HepG2 (cell line): ENCODE measurements around the gene PSPH. TPM values are rescaled to one million over a fixed set of nuclear protein-coding genes. Genes with fewer than 3 reads are reported as not detected.

ENCODE experiments used
- ATAC-seq: fragments of 200-7000 bp; cut with Tn5 transposase; 3 replicates; pipeline ENCODE4 v1.9.1; 2020; ENCODE audit warnings: mild to moderate bottlenecking, moderate library complexity
- BruUV-seq: library from RNA; stranded (reverse); fragments of 400-500 nt; replicated peaks from 2 replicates; lab custom pipeline; 2021; lab: Mats Ljungman, UMichigan
- CTCF ChIA-PET: fragments of 300-600 bp; formaldehyde crosslinking; extraction: SDS; loops from one replicate; lab custom pipeline; 2021; ENCODE audit warnings: low total read pairs, inconsistent platforms, low intra/inter-chr PET ratio; lab: Yijun Ruan, JAX
- POLR2A ChIA-PET: fragments of 350-600 bp; sonication (Branson Sonifier 250); formaldehyde crosslinking; loops from one replicate; lab custom pipeline; 2020; ENCODE audit warnings: antibody characterized with exemption, inconsistent platforms; lab: Yijun Ruan, JAX
- DNase-seq: peaks from one replicate; pipeline ENCODE4 v3.0.0-alpha.2; 2015; ENCODE audit warnings: low spot score
- FAIRE-seq: peaks from 3 replicates; lab custom pipeline; 2011; peaks lifted over from hg19 to GRCh38; lab: Jason Lieb, UNC
- H2AFZ ChIP-seq: one replicate; pipeline ENCODE4 v1.6.1; 2011; ENCODE audit warnings: low read length, inconsistent platforms
- H3K27ac ChIP-seq: fragments of 300-600 bp; 3 replicates; pipeline ENCODE4 v1.8.0; 2011; ENCODE audit warnings: mixed run types, mild to moderate bottlenecking, mixed read lengths, low read length, inconsistent platforms; ENCODE audit not compliant: insufficient read depth; ENCODE audit errors: extremely low read length
- H3K27me3 ChIP-seq, 2 experiments: fragments of 200-600 bp in 1 of 2; 2 replicates in 1 of 2; 3 replicates in 1 of 2; pipeline versions ENCODE4 v1.6.0 to v1.8.0; 2011; ENCODE audit warnings: low read length in 2 of 2, mild to moderate bottlenecking in 2 of 2, moderate library complexity in 2 of 2, inconsistent platforms in 1 of 2; ENCODE audit not compliant: insufficient read depth in 2 of 2, control insufficient read depth in 1 of 2
- H3K36me3 ChIP-seq, 2 experiments: fragments of 200-600 bp in 1 of 2; replicated peaks in 1 of 2; 2 replicates in 1 of 2; 3 replicates in 1 of 2; pipeline versions ENCODE4 v1.5.1 to v1.8.0; 2011; ENCODE audit warnings: low read length in 2 of 2, inconsistent platforms in 1 of 2; ENCODE audit not compliant: insufficient read depth in 2 of 2, control insufficient read depth in 1 of 2
- H3K4me1 ChIP-seq: 2 replicates; pipeline ENCODE4 v1.5.1; 2012; ENCODE audit warnings: low read length, inconsistent platforms; ENCODE audit not compliant: insufficient read depth
- H3K4me2 ChIP-seq: 2 replicates; pipeline ENCODE4 v1.6.0; 2011; ENCODE audit warnings: low read depth, low read length, inconsistent platforms
- H3K4me3 ChIP-seq, 3 experiments: fragments of 200-600 bp in 1 of 3; sonication (generic), shearing (Covaris generic) in 1 of 3; replicated peaks in 1 of 3; 2 replicates each; pipeline ENCODE4 v1.5.1; 2011 to 2016; ENCODE audit warnings: low read length in 3 of 3, inconsistent platforms in 2 of 3, low read depth in 2 of 3, mild to moderate bottlenecking in 2 of 3, control low read depth in 1 of 3, mixed read lengths in 1 of 3; ENCODE audit not compliant: insufficient read depth in 1 of 3
- H3K79me2 ChIP-seq: one replicate; pipeline ENCODE4 v1.6.1; 2011; ENCODE audit warnings: low read length, inconsistent platforms; ENCODE audit not compliant: insufficient read depth
- H3K9ac ChIP-seq: 2 replicates; pipeline ENCODE4 v1.6.0; 2011; ENCODE audit warnings: mild to moderate bottlenecking, low read depth, low read length, inconsistent platforms; ENCODE audit not compliant: insufficient read depth
- H3K9me3 ChIP-seq: 2 replicates; pipeline ENCODE4 v1.5.1; 2012; ENCODE audit warnings: mild to moderate bottlenecking, low read length
- H4K20me1 ChIP-seq: 2 replicates; pipeline ENCODE4 v1.6.0; 2011; ENCODE audit warnings: inconsistent platforms, mild to moderate bottlenecking, low read length, moderate library complexity; ENCODE audit not compliant: insufficient read depth
- ARNT ChIP-seq: fragments of 450-650 bp; IDR thresholded peaks from 2 replicates; pipeline ENCODE4 v1.6.1; 2017
- BORCS8-MEF2B ChIP-seq: sonication (generic); formaldehyde crosslinking; IDR thresholded peaks from 2 replicates; pipeline ENCODE4 v1.8.0; 2022; ENCODE audit warnings: mild to moderate bottlenecking, missing genetic modification reagents
- NFATC3 ChIP-seq: sonication (generic); formaldehyde crosslinking; IDR thresholded peaks from 2 replicates; pipeline ENCODE4 v1.5.1; 2020; ENCODE audit warnings: mild to moderate bottlenecking, missing genetic modification reagents
- PTBP1 ChIP-seq: fragments of 200-400 bp; formaldehyde crosslinking; IDR thresholded peaks from 2 replicates; pipeline ENCODE4 v1.6.1; 2018; ENCODE audit warnings: low read length, low read depth; ENCODE audit not compliant: poor library complexity, severe bottlenecking
- RBFOX2 ChIP-seq: fragments of 200-400 bp; formaldehyde crosslinking; IDR thresholded peaks from 2 replicates; pipeline ENCODE4 v1.6.1; 2017; ENCODE audit warnings: low read depth, mild to moderate bottlenecking, low read length
- SATB2 ChIP-seq: sonication (generic); formaldehyde crosslinking; IDR thresholded peaks from 2 replicates; pipeline ENCODE4 v1.5.0; 2020; ENCODE audit warnings: missing genetic modification reagents
- SETDB1 ChIP-seq: sonication (generic); formaldehyde crosslinking; IDR thresholded peaks from 2 replicates; pipeline ENCODE4 v1.5.1; 2020; ENCODE audit warnings: missing genetic modification reagents, mild to moderate bottlenecking, borderline replicate concordance
- ZNF143 ChIP-seq: sonication (generic); formaldehyde crosslinking; IDR thresholded peaks from 2 replicates; pipeline ENCODE4 v1.4.0; 2020; ENCODE audit warnings: missing genetic modification reagents
- ZNF34 ChIP-seq: sonication (generic); formaldehyde crosslinking; IDR thresholded peaks from 2 replicates; pipeline ENCODE4 v1.4.0; 2020; ENCODE audit warnings: mild to moderate bottlenecking, missing genetic modification reagents, borderline replicate concordance
- ZNF350 ChIP-seq: sonication (generic); formaldehyde crosslinking; IDR thresholded peaks from 2 replicates; pipeline ENCODE4 v1.4.0; 2020; ENCODE audit warnings: mild to moderate bottlenecking, low read depth, missing genetic modification reagents, borderline replicate concordance
- ZNF367 ChIP-seq: sonication (generic); formaldehyde crosslinking; IDR thresholded peaks from 2 replicates; pipeline ENCODE4 v1.4.0; 2020; ENCODE audit warnings: missing genetic modification reagents, borderline replicate concordance
- ZNF614 ChIP-seq: IDR thresholded peaks from 2 replicates; pipeline ENCODE4 v1.6.1; 2018; ENCODE audit warnings: missing biosample characterization, missing genetic modification reagents, inconsistent platforms, borderline replicate concordance
- ZNF768 ChIP-seq: sonication (generic); formaldehyde crosslinking; IDR thresholded peaks from 2 replicates; pipeline ENCODE4 v1.4.0; 2020; ENCODE audit warnings: missing genetic modification reagents
- WGBS: methylation state at CpG from one replicate; pipeline ENCODE4 v1.1.6; 2017; ENCODE audit warnings: low lambda C conversion rate; 5-methylcytosine and 5-hydroxymethylcytosine counted together
- in situ Hi-C: cut with HindIII; loops from 2 replicates; pipeline ENCODE4 v1.10.0; 2017; ENCODE audit warnings: low pct_unique_long_range_greater_than_20kb; ENCODE audit not compliant: extremely low pct_ligation_motif_present
- intact Hi-C: fragments of 100-400 bp; cut with micrococcal nuclease; formaldehyde crosslinking; loops from one replicate; pipeline ENCODE4 v1.10.0; 2022; ENCODE audit not compliant: unreplicated experiment
- polyA plus RNA-seq, 8 experiments: library from polyadenylated mRNA; depleted of rRNA in 3 of 8; stranded (reverse) in 7 of 8; unstranded in 1 of 8; fragments of >200 nt; fragmentation: Illumina TruSeq in 4 of 8; extraction: Trizol in 4 of 8; gene quantifications; 2 replicates each; pipeline versions ENCODE4 v1.2.1 to v1.2.3, GENCODE V29; 2011 to 2016; ENCODE audit warnings: low read depth in 4 of 8, missing spikeins in 1 of 8, mixed read lengths in 1 of 8; ENCODE audit not compliant: insufficient read depth in 1 of 8
- total RNA-seq, 5 experiments: library from RNA; depleted of rRNA; stranded (reverse); fragments of >200 nt; fragmentation: Illumina TruSeq; extraction: Trizol; gene quantifications; 2 replicates each; pipeline ENCODE4 v1.2.3, GENCODE V29; 2016; ENCODE audit warnings: low read depth in 1 of 5

Gene PSPH
- total and polyA plus RNA-seq, 2 of the 13 experiments (the other 11 are each of a cell fraction or from before 2014, with no cell fraction given): 85.5 to 124 TPM

DNA sequence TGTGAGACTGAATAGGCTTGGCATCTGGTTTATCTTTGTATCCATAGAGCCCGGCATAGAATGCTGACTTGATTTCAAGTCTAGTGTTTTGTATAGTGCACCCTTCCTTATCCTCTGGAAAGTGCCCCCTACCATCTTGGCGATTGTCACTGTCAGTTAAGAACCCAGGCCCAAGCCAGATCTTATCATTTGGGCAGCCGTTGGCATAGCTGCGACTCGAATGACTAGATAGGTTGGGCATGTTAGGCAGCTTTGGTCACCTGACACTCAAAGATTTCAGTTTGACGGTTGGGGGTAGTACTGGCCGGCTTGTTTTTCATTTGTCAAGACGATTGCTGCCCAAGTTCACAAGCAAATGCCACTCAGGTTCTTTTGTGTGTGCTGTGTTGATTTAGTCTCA lies 80.3 kb downstream of the PSPH start:
- TF ChIP-seq ZNF350 (CRISPR knock-in tag) (no peak), SATB2 (no peak), ZNF768 (CRISPR knock-in tag) (no peak), NFATC3 (no peak), RBFOX2 (no peak), PTBP1 (no peak), ZNF143 (no peak), ZNF367 (CRISPR knock-in tag) (no peak), ZNF614 (CRISPR knock-in tag) (no peak), BORCS8-MEF2B (CRISPR knock-in tag) (no peak), ARNT (no peak), ZNF34 (CRISPR knock-in tag) (no peak), SETDB1 (CRISPR knock-in tag) (no peak)
- TF ChIP-seq, all 625 proteins: peak for 0
- Histone ChIP-seq H3K27ac (no peak overlapping the region), H3K27me3 (no peaks in the 10 kb centered on the region; a peak in 1 of 5 replicates), H4K20me1 (no peaks in the 10 kb centered on the region; the same call in 1 of the 2 replicates), H3K9ac (no peak overlapping the region), H3K36me3 (peaks cover 2 to 12% of the 10 kb centered on the region in 2 experiments; a peak in 1 of 5 replicates), H3K4me3 (no peak overlapping the region), H3K9me3 (no peaks in the 10 kb centered on the region), H3K79me2 (peaks cover 29% of the 10 kb centered on the region), H3K4me2 (no peak overlapping the region), H3K4me1 (peaks cover 13% of the 10 kb centered on the region), H2AFZ (no peak overlapping the region)
- ATAC-seq: no peak
- BruUV-seq: no TSS peak
- FAIRE-seq: no peak
- intact Hi-C loops (no loop called here), in situ Hi-C loops (loop anchor here (25.0 kb wide), 2 partner anchors 209 to 334 kb away; no protein-coding TSS in a partner anchor)
- no peak for DNase-seq
- ChIA-PET POLR2A (no interaction called here), CTCF (no interaction called here)
- 100% methylated on average over 7 of the region's 8 CpGs for WGBS
